HEK293 (cell line): ENCODE results near the gene FAH.

Experiments used
- CTCF ChIP-seq: fragments of 450-650 bp; formaldehyde crosslinking; IDR thresholded peaks from 2 replicates; pipeline ENCODE4 v1.5.1; 2016; ENCODE audit warnings: missing biosample characterization, missing genetic modification characterization
- REST ChIP-seq: fragments of 450-650 bp; formaldehyde crosslinking; IDR thresholded peaks from 2 replicates; pipeline ENCODE4 v1.5.1; 2016; ENCODE audit warnings: missing biosample characterization, missing genetic modification characterization
- YY1 ChIP-seq: fragments of 450-650 bp; formaldehyde crosslinking; IDR thresholded peaks from 2 replicates; pipeline ENCODE4 v1.5.1; 2018; ENCODE audit warnings: missing biosample characterization, missing genetic modification characterization
- ZNF184 ChIP-seq: fragments of 450-650 bp; IDR thresholded peaks from 2 replicates; pipeline ENCODE4 v1.5.1; 2018; ENCODE audit warnings: missing biosample characterization, mild to moderate bottlenecking, missing genetic modification characterization
- ZNF239 ChIP-seq: fragments of 450-650 bp; formaldehyde crosslinking; IDR thresholded peaks from 2 replicates; pipeline ENCODE4 v1.5.1; 2016; ENCODE audit warnings: missing biosample characterization, missing genetic modification characterization
- ZNF350 ChIP-seq: fragments of 450-650 bp; formaldehyde crosslinking; IDR thresholded peaks from 2 replicates; pipeline ENCODE4 v1.5.0; 2017; ENCODE audit warnings: missing biosample characterization, mild to moderate bottlenecking, missing genetic modification characterization
- ZNF621 ChIP-seq: fragments of 450-650 bp; formaldehyde crosslinking; IDR thresholded peaks from 2 replicates; pipeline ENCODE4 v1.5.1; 2017; ENCODE audit warnings: missing biosample characterization, missing genetic modification characterization
- ZNF777 ChIP-seq: fragments of 450-650 bp; formaldehyde crosslinking; IDR thresholded peaks from 2 replicates; pipeline ENCODE4 v1.5.1; 2017; ENCODE audit warnings: missing biosample characterization, missing genetic modification characterization, borderline replicate concordance
- TF ChIP-seq, protein P1 (sequence below): fragments of 450-650 bp; formaldehyde crosslinking; IDR thresholded peaks from 2 replicates; pipeline ENCODE4 v1.5.1; 2016; ENCODE audit warnings: missing biosample characterization, missing genetic modification characterization

DNA sequence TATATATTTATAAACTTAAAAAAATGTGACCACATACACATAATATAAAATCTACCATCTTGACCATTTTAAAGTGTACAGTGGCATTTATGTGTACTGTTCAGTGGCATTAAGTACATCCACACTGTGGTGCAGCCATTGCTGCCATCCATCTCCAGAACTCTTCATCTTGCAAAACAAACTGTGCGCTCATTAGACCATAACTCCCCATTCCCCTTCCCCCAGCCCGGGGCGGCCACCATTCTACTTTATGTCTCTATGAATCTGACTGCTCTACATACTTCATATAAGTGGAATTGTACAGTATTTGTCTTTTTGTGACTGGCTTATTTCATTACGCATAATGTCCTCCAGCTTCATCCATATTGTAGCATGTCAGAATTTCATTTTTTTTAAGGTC is 51.4 kb downstream of the FAH start:
- TF ChIP-seq, protein P1, sequence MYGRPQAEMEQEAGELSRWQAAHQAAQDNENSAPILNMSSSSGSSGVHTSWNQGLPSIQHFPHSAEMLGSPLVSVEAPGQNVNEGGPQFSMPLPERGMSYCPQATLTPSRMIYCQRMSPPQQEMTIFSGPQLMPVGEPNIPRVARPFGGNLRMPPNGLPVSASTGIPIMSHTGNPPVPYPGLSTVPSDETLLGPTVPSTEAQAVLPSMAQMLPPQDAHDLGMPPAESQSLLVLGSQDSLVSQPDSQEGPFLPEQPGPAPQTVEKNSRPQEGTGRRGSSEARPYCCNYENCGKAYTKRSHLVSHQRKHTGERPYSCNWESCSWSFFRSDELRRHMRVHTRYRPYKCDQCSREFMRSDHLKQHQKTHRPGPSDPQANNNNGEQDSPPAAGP = no peak
- TF ChIP-seq REST = no peak
- TF ChIP-seq ZNF184 = no peak
- TF ChIP-seq ZNF350 (tag by site-specific recombination) = no peak
- TF ChIP-seq ZNF777 (tag by site-specific recombination) = no peak
- no peak for TF ChIP-seq CTCF (tag by site-specific recombination)
- TF ChIP-seq ZNF239 (tag by site-specific recombination) = no peak
- no peak for TF ChIP-seq ZNF621
- no peak for TF ChIP-seq YY1 (tag by site-specific recombination)
